GM12801 (cell line): ENCODE measurements around the gene IL1RAPL1.

Experiments
- CTCF ChIP-seq: IDR thresholded peaks from one replicate; pipeline ENCODE4 v1.5.1; 2011; ENCODE audit warnings: control low read depth; ENCODE audit not compliant: insufficient read length; ENCODE audit errors: extremely low read depth

IL1RAPL1 gene

DNA sequence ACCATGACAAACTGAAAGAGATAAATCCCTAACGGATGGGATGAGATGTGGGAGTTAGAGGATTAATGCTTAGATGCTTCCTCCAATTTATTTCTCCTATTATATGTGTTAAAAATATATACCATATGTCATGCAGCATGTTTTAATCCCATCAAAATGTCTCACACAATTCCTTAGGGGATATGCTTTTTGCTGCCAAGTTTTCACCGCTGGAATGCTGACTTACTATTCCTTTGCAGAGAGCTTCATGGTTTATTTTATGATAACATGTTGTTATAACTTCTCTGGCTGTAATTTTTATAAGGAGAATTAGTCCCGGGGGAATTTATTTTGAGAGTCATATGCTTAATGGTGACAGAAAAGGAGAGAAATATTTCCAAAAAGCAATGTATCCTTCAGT lies 670.3 kb downstream of the IL1RAPL1 start:
- TF ChIP-seq CTCF: no peak

DNA sequence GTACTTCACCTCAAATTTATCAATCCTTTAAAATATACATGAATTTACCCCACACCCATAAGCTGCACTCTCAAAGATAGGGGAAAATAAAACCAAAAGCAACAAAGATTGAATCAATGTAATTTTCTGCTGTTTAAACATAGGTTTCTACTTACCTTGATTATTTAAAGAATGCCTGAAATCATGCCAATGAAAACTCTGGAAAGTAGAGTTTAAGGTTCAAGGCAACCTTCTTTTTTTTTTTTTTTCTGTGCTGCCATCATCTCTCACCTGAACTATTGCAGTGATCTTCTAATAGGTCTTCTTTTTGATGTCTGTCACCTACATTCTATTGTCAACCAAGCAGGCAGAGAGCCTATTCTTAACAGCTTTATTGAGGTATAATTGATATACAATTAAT lies 682.1 kb downstream of the IL1RAPL1 start:
- TF ChIP-seq CTCF: no peak

DNA sequence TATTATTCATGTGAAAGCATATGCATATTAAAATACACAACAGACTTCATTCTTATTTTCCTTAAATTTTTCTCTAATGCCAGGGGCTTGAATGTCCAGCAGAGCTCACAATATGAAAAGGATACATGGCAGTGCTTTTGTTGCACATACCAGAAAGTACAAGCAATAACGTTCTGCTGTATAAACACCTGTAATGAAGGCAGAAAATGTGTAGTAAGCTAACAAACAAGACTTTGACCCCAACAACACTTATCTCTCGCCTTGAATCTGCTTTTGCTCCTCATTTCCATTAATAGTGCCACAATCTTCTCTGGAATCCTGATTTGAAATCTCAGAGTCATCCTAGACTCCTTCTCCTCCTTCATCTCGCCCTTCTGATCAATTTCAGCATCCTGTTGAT lies 687.3 kb downstream of the IL1RAPL1 start:
- TF ChIP-seq CTCF: no peak

GRCh38 chrX:29275928-29276327 lies 688.7 kb downstream of the IL1RAPL1 start:
- TF ChIP-seq CTCF: no peak

GRCh38 chrX:29281078-29281742 lies 694.0 kb downstream of the IL1RAPL1 start:
- no peak for TF ChIP-seq CTCF

DNA sequence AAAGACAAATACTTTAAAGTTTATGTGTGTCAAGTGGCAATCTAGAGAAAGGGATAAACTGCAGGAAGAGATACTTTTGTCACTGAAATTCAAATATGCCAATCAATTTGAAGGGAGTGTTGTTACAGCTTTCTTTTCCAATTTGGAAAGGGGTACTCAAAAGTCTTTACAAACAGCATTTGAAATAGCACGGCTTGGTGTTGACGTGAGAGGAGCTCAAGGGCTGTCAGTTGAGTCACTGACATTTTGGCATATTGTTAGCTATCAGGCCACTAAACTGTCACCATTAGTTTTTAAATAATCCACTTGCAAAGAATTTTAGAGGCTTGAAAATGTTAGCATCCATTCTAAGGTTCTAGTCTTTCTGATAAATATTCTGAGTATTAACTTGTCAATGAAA lies 698.4 kb downstream of the IL1RAPL1 start:
- TF ChIP-seq CTCF: no peak

DNA sequence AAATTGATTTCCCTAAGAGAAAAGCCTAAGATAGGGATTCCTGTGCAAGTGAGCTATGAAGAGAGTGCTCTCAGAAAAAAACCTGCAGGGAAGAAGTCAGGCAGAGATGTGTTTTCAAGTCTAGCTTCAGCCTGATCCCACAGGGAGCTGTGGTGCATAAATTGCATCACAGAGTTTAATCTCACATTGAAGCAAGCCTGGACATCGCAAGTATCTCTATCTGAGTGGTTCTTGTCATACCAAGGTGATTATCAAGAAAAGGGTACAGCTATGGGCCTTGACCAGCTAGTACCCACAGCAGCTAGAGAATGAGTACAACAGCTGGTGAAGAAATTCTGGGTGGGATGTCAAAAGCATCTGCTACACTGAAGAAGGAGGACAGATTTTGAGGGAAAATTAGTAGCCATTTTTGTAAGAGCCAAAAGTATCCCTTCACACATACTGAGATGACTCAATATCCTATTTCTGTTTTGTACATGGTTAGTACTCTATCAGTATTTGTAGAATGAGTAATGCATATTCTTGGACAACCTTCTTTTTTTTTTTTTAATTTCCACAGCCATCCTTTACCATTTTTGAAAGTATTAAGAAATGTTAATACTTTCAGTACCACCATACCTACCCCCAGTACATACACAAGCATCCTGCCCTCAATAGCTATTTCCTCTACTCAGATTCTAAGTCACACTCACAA lies 708.9 kb downstream of the IL1RAPL1 start:
- no peak for TF ChIP-seq CTCF
